Natural killer cell treated with Interleukin-12 subunit alpha and Interleukin-12 subunit beta and Interleukin-15 and Interleukin-18, amount 100 ng/mL, for 72 hours (primary cell): ENCODE measurements around the gene PHACTR3. TPM values are rescaled to one million over a fixed set of nuclear protein-coding genes. Genes with fewer than 3 reads are reported as not detected.
A peak's percentile ranks its signal among the peaks of the same experiment; 100 is the strongest.

ENCODE experiments used
- ATAC-seq, 2 donors: fragments of 150-1000 bp; cut with Tn5 transposase in 1 of 2; sonication (Bioruptor Pico), chemical (Tn5 transposase) in 1 of 2; 2 replicates each; pipeline ENCODE4 v1.10.0; 2021
- DNase-seq: peaks from one replicate; pipeline ENCODE4 v3.0.0; 2022; ENCODE audit warnings: low spot score
- H3K27ac Mint-ChIP-seq, 2 donors: 1 replicate in 1 of 2; 2 replicates in 1 of 2; pipeline ENCODE4 v1.8.0; 2022; ENCODE audit warnings: mixed read lengths in 2 of 2, mild to moderate bottlenecking in 1 of 2, moderate library complexity in 1 of 2
- H3K27me3 Mint-ChIP-seq, 2 donors: 1 replicate in 1 of 2; 2 replicates in 1 of 2; pipeline ENCODE4 v1.8.0; 2022; ENCODE audit warnings: mixed read lengths in 2 of 2
- H3K36me3 Mint-ChIP-seq: one replicate; pipeline ENCODE4 v1.8.0; 2022; ENCODE audit warnings: mixed read lengths
- H3K4me1 Mint-ChIP-seq, 2 donors: 1 replicate in 1 of 2; 2 replicates in 1 of 2; pipeline ENCODE4 v1.8.0; 2022; ENCODE audit warnings: low read depth in 2 of 2, mixed read lengths in 2 of 2, mild to moderate bottlenecking in 1 of 2
- H3K4me3 Mint-ChIP-seq: one replicate; pipeline ENCODE4 v1.8.0; 2022; ENCODE audit warnings: mixed read lengths
- H3K9me3 Mint-ChIP-seq: 2 replicates; pipeline ENCODE4 v1.8.0; 2022; ENCODE audit warnings: mixed read lengths
- total RNA-seq, 2 donors: library from RNA; stranded (reverse); gene quantifications; one replicate each; pipeline ENCODE4 v1.2.3, GENCODE V29; 2022

PHACTR3 gene
- total RNA-seq, 2 donors from 2014 or later: not detected

DNA sequence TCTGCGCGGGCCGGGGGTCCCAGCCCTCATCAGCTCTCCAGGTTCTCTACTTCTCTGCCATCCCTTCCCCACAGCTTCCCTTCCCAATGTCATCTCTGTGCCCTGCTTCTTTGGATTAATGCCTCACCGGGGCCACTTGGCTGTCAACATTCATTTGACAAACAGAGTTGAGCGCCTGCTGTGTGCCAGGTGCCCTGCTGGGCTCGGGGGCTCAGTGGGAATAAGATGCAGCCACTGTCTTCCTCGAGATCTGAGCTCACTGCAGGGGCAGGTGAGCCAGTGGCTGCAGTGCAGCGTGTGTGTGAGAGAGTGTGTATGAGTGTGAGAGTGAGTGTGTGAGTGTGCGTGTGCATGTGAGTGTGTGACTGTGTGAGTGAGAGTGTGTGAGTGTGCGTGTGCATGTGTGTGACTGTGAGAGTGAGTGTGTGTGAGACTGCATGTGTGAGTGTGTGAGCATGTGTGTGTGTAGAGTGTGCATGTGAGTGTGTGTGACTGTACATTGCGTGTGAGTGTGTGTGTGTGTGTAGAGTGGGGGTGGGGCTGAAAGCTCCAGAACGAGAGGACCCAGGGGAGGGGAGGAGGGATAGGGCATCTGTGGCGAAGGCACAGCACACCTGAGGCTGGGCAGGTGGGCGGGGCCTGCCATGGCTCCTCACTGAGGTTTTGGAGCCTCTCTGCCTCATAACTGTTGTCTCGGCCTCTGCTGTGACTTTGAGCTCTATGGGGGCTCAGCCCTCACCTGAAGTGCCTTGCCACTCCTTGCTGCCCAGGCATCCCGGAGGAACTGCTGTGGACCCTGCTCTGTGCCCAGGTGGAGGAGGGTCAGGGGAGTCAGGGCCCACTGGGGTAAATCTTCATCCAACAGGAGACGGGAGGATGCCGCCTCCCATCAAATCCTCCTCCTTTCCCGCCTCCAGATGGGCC, 36.5 kb upstream of the PHACTR3 start:
- DNase-seq (no peak), ATAC-seq (peak in 1 of 2 donors; percentile 16)
- H3K36me3 Mint-ChIP-seq: no peaks in the 10 kb centered on the region
- H3K27ac Mint-ChIP-seq: no peak overlapping the region
- H3K4me3 Mint-ChIP-seq: no peak overlapping the region
- peaks cover 15 to 26% of the 10 kb centered on the region in 2 donors for H3K27me3 Mint-ChIP-seq
- H3K9me3 Mint-ChIP-seq: no peaks in the 10 kb centered on the region
- H3K4me1 Mint-ChIP-seq: peaks cover 4 to 5% of the 10 kb centered on the region in 2 donors

DNA sequence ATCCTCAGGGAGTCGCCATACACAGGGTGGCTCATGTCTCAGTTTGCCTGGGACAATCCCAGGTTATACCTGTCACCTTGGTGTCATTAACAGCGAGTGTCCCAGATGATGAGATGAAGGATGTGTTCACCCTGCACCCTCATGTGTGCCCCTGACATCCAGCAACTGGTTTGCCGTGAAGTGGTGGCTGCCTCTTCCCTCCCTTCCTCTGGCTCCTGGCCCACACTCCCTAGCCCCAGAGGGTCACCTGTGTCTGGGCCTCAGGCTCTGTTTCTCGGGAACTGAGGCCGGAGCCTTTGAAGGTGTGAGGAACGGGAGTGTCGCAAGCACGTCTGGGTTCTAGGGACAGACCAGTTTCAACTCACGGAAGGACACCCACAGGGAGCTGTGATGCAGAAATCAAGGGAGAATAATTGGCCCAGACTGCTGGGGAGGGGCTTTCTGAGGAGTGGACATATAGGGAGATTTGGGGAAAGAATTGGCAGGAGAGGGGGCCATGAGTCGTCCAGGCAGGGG, 35.8 kb upstream of the PHACTR3 start:
- H3K4me3 Mint-ChIP-seq: no peak overlapping the region
- peaks cover 18 to 33% of the 10 kb centered on the region in 2 donors for H3K27me3 Mint-ChIP-seq
- no peak for DNase-seq
- no peak for ATAC-seq
- H3K36me3 Mint-ChIP-seq: no peaks in the 10 kb centered on the region
- H3K9me3 Mint-ChIP-seq: no peaks in the 10 kb centered on the region
- peaks cover 4 to 5% of the 10 kb centered on the region in 2 donors for H3K4me1 Mint-ChIP-seq
- H3K27ac Mint-ChIP-seq: no peak overlapping the region

- DNase-seq (no peak), ATAC-seq (no peak)
- H3K27me3 Mint-ChIP-seq: peaks cover 18 to 33% of the 10 kb centered on the region in 2 donors
- H3K36me3 Mint-ChIP-seq: no peaks in the 10 kb centered on the region
- H3K4me3 Mint-ChIP-seq: no peak overlapping the region
- no peak overlapping the region for H3K27ac Mint-ChIP-seq
- no peaks in the 10 kb centered on the region for H3K9me3 Mint-ChIP-seq
- peaks cover 4 to 5% of the 10 kb centered on the region in 2 donors for H3K4me1 Mint-ChIP-seq
These were observed 35.0 kb upstream of the PHACTR3 start for GRCh38 chr20:59569305-59569704.

DNA sequence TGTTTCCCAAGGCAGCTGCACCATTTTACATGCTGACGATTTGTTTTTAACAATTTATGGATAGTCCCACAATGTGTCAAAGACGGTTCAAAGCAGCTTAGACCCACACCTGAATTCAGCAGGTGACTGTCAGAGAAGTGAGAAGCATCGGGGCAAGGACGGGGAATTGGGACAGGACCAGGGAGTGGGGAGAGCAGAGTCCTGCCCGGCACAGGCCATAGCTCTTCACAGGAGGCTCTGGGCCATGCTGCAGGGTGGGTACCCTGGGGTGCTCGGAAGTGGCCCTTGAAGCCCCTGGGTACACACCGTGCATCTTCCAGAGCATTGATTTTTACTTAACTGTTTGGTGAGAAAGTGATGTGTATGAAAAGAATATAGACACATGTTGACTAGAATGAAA, 33.2 kb upstream of the PHACTR3 start:
- no peaks in the 10 kb centered on the region for H3K36me3 Mint-ChIP-seq
- DNase-seq (no peak), ATAC-seq (no peak)
- no peak overlapping the region for H3K27ac Mint-ChIP-seq
- H3K9me3 Mint-ChIP-seq: no peaks in the 10 kb centered on the region
- peaks cover 4 to 5% of the 10 kb centered on the region in 2 donors for H3K4me1 Mint-ChIP-seq
- peaks cover 31 to 40% of the 10 kb centered on the region in 2 donors for H3K27me3 Mint-ChIP-seq
- H3K4me3 Mint-ChIP-seq: no peak overlapping the region

DNA sequence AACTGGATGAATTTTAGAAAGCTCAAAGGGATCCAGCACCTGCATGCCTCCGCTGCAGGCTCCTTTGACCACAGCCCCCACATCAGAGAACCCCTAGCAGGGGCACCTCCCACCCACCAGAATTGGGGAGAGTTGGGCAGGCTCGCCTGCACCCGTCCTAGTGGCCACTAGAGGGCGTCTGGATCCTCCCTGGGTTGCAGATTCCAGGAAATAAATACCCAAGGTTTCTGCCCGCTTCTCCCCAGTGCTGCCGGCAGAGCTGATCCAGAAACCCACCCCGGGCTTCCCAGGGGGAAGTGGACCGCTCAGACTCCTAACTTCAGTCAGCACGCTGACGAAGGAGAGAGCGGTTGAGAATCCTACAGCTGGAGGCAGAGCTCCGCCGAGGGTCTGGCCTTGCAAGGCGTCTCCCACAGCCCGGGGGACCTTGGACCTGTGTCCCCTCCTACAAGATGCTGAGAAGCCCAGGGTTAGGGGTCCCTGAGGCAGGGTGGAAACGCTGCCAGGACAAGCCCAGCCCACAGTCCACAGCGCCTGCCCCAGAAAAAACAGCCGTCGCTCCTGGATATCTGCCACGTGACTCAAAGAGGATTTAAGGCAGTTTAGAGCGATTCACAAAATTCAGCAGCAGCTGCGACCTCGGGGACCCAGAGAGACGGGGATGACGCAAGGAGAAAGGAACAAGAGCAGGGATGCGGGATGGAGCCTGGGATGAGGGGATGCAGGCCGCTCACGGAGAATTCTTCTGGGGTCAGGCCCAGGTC, 32.6 kb upstream of the PHACTR3 start:
- ATAC-seq: peak; percentile 45 to 67
- no peak overlapping the region for H3K27ac Mint-ChIP-seq
- H3K9me3 Mint-ChIP-seq: no peaks in the 10 kb centered on the region
- H3K36me3 Mint-ChIP-seq: no peaks in the 10 kb centered on the region
- H3K4me1 Mint-ChIP-seq: peaks cover 4 to 5% of the 10 kb centered on the region in 2 donors
- peak overlapping the region; percentile 16 for H3K4me3 Mint-ChIP-seq
- H3K27me3 Mint-ChIP-seq: peaks cover 34 to 42% of the 10 kb centered on the region in 2 donors
- DNase-seq: no peak

- Mint-ChIP-seq H3K27me3 (peaks cover 34 to 40% of the 10 kb centered on the region in 2 donors), H3K27ac (no peak overlapping the region), H3K4me1 (peaks cover 4 to 5% of the 10 kb centered on the region in 2 donors), H3K4me3 (no peak overlapping the region), H3K36me3 (no peaks in the 10 kb centered on the region), H3K9me3 (no peaks in the 10 kb centered on the region)
- ATAC-seq (no peak), DNase-seq (no peak)
These were observed 31.8 kb upstream of the PHACTR3 start for GRCh38 chr20:59572515-59572914.

- H3K36me3 Mint-ChIP-seq: no peaks in the 10 kb centered on the region
- H3K27ac Mint-ChIP-seq: no peak overlapping the region
- DNase-seq (no peak), ATAC-seq (no peak)
- peaks cover 4 to 5% of the 10 kb centered on the region in 2 donors for H3K4me1 Mint-ChIP-seq
- no peaks in the 10 kb centered on the region for H3K9me3 Mint-ChIP-seq
- H3K4me3 Mint-ChIP-seq: no peak overlapping the region
- H3K27me3 Mint-ChIP-seq: peaks cover 31 to 36% of the 10 kb centered on the region in 2 donors
These were observed 30.5 kb upstream of the PHACTR3 start for GRCh38 chr20:59573837-59574236.

- Mint-ChIP-seq H3K9me3 (no peaks in the 10 kb centered on the region), H3K36me3 (no peaks in the 10 kb centered on the region), H3K27ac (no peak overlapping the region), H3K27me3 (peaks cover 26 to 37% of the 10 kb centered on the region in 2 donors), H3K4me1 (peaks cover 4 to 5% of the 10 kb centered on the region in 2 donors), H3K4me3 (no peak overlapping the region)
- ATAC-seq: no peak
- no peak for DNase-seq
These were observed 30.0 kb upstream of the PHACTR3 start for GRCh38 chr20:59574308-59574707.

DNA sequence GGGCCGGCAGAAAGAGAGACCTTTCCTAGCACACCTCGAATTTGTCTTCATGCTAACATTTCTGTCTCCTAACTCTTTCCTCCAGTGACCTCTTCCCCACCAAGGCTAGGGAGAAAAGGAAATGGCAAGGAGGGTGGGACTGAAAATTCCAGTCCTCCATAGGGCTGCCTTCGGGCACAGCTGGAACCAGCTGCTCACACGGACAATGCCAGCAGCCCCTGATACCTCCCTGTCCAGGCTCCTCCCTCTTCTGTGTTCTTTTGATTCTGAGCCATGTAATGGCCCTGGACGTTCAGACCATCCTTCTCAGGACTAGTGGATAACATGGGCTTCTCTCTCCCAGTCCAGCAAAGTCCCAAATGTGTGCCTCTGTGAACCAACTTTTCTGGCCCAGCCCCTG, 29.1 kb upstream of the PHACTR3 start:
- no peak for ATAC-seq
- H3K4me1 Mint-ChIP-seq: peaks cover 4 to 5% of the 10 kb centered on the region in 2 donors
- H3K4me3 Mint-ChIP-seq: no peak overlapping the region
- DNase-seq: no peak
- no peaks in the 10 kb centered on the region for H3K36me3 Mint-ChIP-seq
- H3K27me3 Mint-ChIP-seq: peaks cover 22 to 41% of the 10 kb centered on the region in 2 donors
- no peaks in the 10 kb centered on the region for H3K9me3 Mint-ChIP-seq
- no peak overlapping the region for H3K27ac Mint-ChIP-seq

DNA sequence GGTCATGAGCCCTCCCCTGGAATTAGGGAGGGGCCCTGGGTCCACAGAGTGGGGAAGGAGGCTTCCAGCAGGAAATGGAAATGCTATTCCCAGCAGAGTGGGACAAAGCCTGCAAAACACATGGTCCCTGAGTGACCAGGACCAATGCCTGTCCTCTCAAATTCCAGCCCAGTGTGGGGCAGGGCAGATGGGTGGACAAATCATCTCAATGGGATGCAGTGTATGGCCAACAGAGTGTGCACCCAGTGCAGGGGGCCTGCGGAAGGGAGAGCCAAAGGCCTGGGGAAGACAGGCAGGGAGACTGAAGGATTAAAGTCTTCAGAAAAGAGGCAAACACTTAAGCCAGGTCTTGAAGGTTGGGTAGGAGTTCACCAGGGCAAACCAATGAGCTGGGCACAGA, 28.7 kb upstream of the PHACTR3 start:
- Mint-ChIP-seq H3K9me3 (no peaks in the 10 kb centered on the region), H3K27me3 (peaks cover 22 to 41% of the 10 kb centered on the region in 2 donors)

GRCh38 chr20:59576216-59576953, 28.0 kb upstream of the PHACTR3 start:
- Mint-ChIP-seq H3K9me3 (no peaks in the 10 kb centered on the region), H3K27me3 (peaks cover 16 to 41% of the 10 kb centered on the region in 2 donors), H3K4me1 (peaks cover 4 to 5% of the 10 kb centered on the region in 2 donors), H3K4me3 (no peak overlapping the region), H3K27ac (no peak overlapping the region), H3K36me3 (no peaks in the 10 kb centered on the region)
- no peak for DNase-seq
- no peak for ATAC-seq

More for the DNA sequence above, 28.7 kb upstream of the PHACTR3 start:
- no peak for ATAC-seq
- no peak for DNase-seq
- H3K27ac Mint-ChIP-seq: no peak overlapping the region
- H3K36me3 Mint-ChIP-seq: no peaks in the 10 kb centered on the region
- peaks cover 4 to 5% of the 10 kb centered on the region in 2 donors for H3K4me1 Mint-ChIP-seq
- H3K4me3 Mint-ChIP-seq: no peak overlapping the region

- H3K27me3 Mint-ChIP-seq: peaks cover 16 to 40% of the 10 kb centered on the region in 2 donors
- no peaks in the 10 kb centered on the region for H3K36me3 Mint-ChIP-seq
- no peak for ATAC-seq
- DNase-seq: no peak
- no peaks in the 10 kb centered on the region for H3K9me3 Mint-ChIP-seq
- H3K27ac Mint-ChIP-seq: no peak overlapping the region
- peaks cover 0 to under 1% of the 10 kb centered on the region in 2 donors for H3K4me1 Mint-ChIP-seq
- no peak overlapping the region for H3K4me3 Mint-ChIP-seq
These were observed 27.1 kb upstream of the PHACTR3 start for GRCh38 chr20:59577037-59577808.
